Epithelial cell of esophagus (primary cell): ENCODE measurements around the gene MPPE1.
"Not testable (repeated sequence)": the region's sequence is repeated elsewhere in the genome, so short reads cannot be mapped to it uniquely, and the experiment has no call there.

ENCODE experiments used
- DNase-seq: peaks from one replicate; pipeline ENCODE4 v3.0.0; 2010; ENCODE audit warnings: low read depth
- H3K4me3 ChIP-seq: 2 replicates; pipeline ENCODE4 v1.5.1; 2011; ENCODE audit warnings: mild to moderate bottlenecking, low read length, control low read depth
- CTCF ChIP-seq: IDR thresholded peaks from 2 replicates; pipeline ENCODE4 v1.5.1; 2011; ENCODE audit warnings: low read depth, mild to moderate bottlenecking, low read length, control low read depth, inconsistent platforms; ENCODE audit not compliant: insufficient read depth; ENCODE audit errors: missing control alignments

MPPE1 gene

GRCh38 chr18:11901826-11902438, 6.2 kb downstream of the MPPE1 start:
- no peak for DNase-seq
- no peak overlapping the region for H3K4me3 ChIP-seq
- no peak for TF ChIP-seq CTCF

GRCh38 chr18:11899063-11899462, 9.1 kb downstream of the MPPE1 start:
- no peak for DNase-seq
- no peak for TF ChIP-seq CTCF
- H3K4me3 ChIP-seq = no peak overlapping the region

- TF ChIP-seq CTCF = no peak
- no peak for DNase-seq
- H3K4me3 ChIP-seq = no peak overlapping the region
Observed at GRCh38 chr18:11897781-11898180, 10.3 kb downstream of the MPPE1 start.

GRCh38 chr18:11892438-11892837, 15.7 kb downstream of the MPPE1 start:
- not testable (repeated sequence) for H3K4me3 ChIP-seq, DNase-seq

- DNase-seq = no peak
- no peak overlapping the region for H3K4me3 ChIP-seq
- no peak for TF ChIP-seq CTCF
Observed at GRCh38 chr18:11891737-11892136, 16.4 kb downstream of the MPPE1 start.

- no peak for DNase-seq
- no peak for TF ChIP-seq CTCF
- no peak overlapping the region for H3K4me3 ChIP-seq
Observed at GRCh38 chr18:11889284-11889683, 18.8 kb downstream of the MPPE1 start.

GRCh38 chr18:11888726-11889125, 19.4 kb downstream of the MPPE1 start:
- H3K4me3 ChIP-seq = no peak overlapping the region
- DNase-seq = no peak
- TF ChIP-seq CTCF = no peak
